B cell (primary cell): ENCODE results near the gene ZBTB16. TPM values are rescaled to one million over a fixed set of nuclear protein-coding genes. Genes with fewer than 3 reads are reported as not detected.

Experiments used
- ATAC-seq: fragments of 200-7000 bp; cut with Tn5 transposase; one replicate; pipeline ENCODE4 v1.10.0; 2021; ENCODE audit warnings: low read depth, mild to moderate bottlenecking, moderate number of reproducible peaks, moderate library complexity
- CTCF ChIA-PET: fragments of 350-600 bp; sonication (Branson Sonifier 250); formaldehyde crosslinking; loops from one replicate; lab custom pipeline; 2021; ENCODE audit warnings: antibody characterized with exemption, inconsistent platforms; lab: Charles Lee
- POLR2A ChIA-PET: fragments of 350-600 bp; sonication (Branson Sonifier 250); formaldehyde crosslinking; loops from one replicate; lab custom pipeline; 2021; ENCODE audit warnings: antibody characterized with exemption; lab: Charles Lee
- DNase-seq: peaks from one replicate; pipeline ENCODE4 v3.0.0; 2013
- H2AFZ ChIP-seq: 2 replicates; pipeline ENCODE4 v1.6.1; 2012; ENCODE audit warnings: mild to moderate bottlenecking, low read depth, low read length; ENCODE audit not compliant: insufficient read depth, poor library complexity, severe bottlenecking
- H3K27ac ChIP-seq, 2 donors: 1 replicate in 1 of 2; 2 replicates in 1 of 2; pipeline ENCODE4 v1.5.1; 2012 to 2013; ENCODE audit warnings: low read length in 2 of 2, mild to moderate bottlenecking in 2 of 2, moderate library complexity in 1 of 2
- H3K27me3 ChIP-seq, 4 experiments: fragments of 200-600 bp in 1 of 4; sonication (generic) in 1 of 4; replicated peaks in 1 of 4; 1 replicate in 2 of 4; 2 replicates in 2 of 4; pipeline versions ENCODE4 v1.6.1 to v1.7.0; 2013 to 2016; ENCODE audit warnings: low read length in 3 of 4, mild to moderate bottlenecking in 2 of 4, mixed read lengths in 1 of 4, moderate library complexity in 1 of 4; ENCODE audit not compliant: insufficient read depth in 4 of 4, control insufficient read depth in 3 of 4; ENCODE audit errors: control extremely low read depth in 1 of 4
- H3K36me3 ChIP-seq, 2 experiments: replicated peaks in 1 of 2; 1 replicate in 1 of 2; 2 replicates in 1 of 2; pipeline versions ENCODE4 v1.6.1 to v1.7.1; 2013; ENCODE audit warnings: low read length in 1 of 2; ENCODE audit not compliant: insufficient read depth in 2 of 2, control insufficient read depth in 1 of 2; ENCODE audit errors: control extremely low read depth in 1 of 2, extremely low read depth in 1 of 2
- H3K4me1 ChIP-seq, 2 donors: fragments of 200-600 bp in 1 of 2; sonication (generic) in 1 of 2; 1 replicate in 1 of 2; 2 replicates in 1 of 2; pipeline versions ENCODE4 v1.5.1 to v1.6.1; 2013 to 2017; ENCODE audit warnings: low read length in 2 of 2; ENCODE audit not compliant: control insufficient read depth in 2 of 2, insufficient read depth in 2 of 2
- H3K4me2 ChIP-seq: replicated peaks from 2 replicates; pipeline ENCODE3; 2012; ENCODE audit warnings: mild to moderate bottlenecking, low read depth, low read length; ENCODE audit not compliant: poor library complexity, severe bottlenecking
- H3K4me3 ChIP-seq, 5 experiments: fragments of 200-600 bp in 1 of 5; sonication (generic) in 1 of 5; 1 replicate in 3 of 5; 2 replicates in 2 of 5; pipeline versions ENCODE4 v1.5.1 to v1.7.0; 2011 to 2016; ENCODE audit warnings: low read length in 4 of 5, mild to moderate bottlenecking in 4 of 5, low read depth in 2 of 5, control low read depth in 1 of 5, moderate library complexity in 1 of 5; ENCODE audit not compliant: insufficient read depth in 1 of 5; ENCODE audit errors: control extremely low read depth in 1 of 5, extremely low read depth in 1 of 5
- H3K79me2 ChIP-seq: fragments of 200-600 bp; sonication (generic); one replicate; pipeline ENCODE4 v1.6.0; 2016; ENCODE audit warnings: low read length; ENCODE audit not compliant: control insufficient read depth, insufficient read depth
- H3K9ac ChIP-seq: fragments of 200-600 bp; sonication (generic); 2 replicates; pipeline ENCODE4 v1.6.1; 2017; ENCODE audit warnings: mild to moderate bottlenecking, low read length, moderate library complexity
- H3K9me3 ChIP-seq, 3 donors: one replicate each; pipeline versions ENCODE4 v1.6.1 to v1.7.1; 2013; ENCODE audit warnings: low read length in 2 of 3; ENCODE audit not compliant: control insufficient read depth in 2 of 3, insufficient read depth in 1 of 3; ENCODE audit errors: control extremely low read depth in 1 of 3
- H4K20me1 ChIP-seq: 2 replicates; pipeline ENCODE4 v1.6.0; 2012; ENCODE audit warnings: mild to moderate bottlenecking, low read length; ENCODE audit not compliant: insufficient read depth, control insufficient read depth, poor library complexity, severe bottlenecking
- H3K27ac Mint-ChIP-seq: one replicate; pipeline ENCODE4 v1.8.0; 2021; ENCODE audit warnings: mixed read lengths
- H3K27me3 Mint-ChIP-seq: one replicate; pipeline ENCODE4 v1.8.0; 2021; ENCODE audit warnings: mixed read lengths
- H3K4me1 Mint-ChIP-seq: one replicate; pipeline ENCODE4 v1.8.0; 2021; ENCODE audit warnings: mixed read lengths
- H3K4me3 Mint-ChIP-seq: one replicate; pipeline ENCODE4 v1.8.0; 2021; ENCODE audit warnings: mixed read lengths
- H3K9me3 Mint-ChIP-seq: one replicate; pipeline ENCODE4 v1.8.0; 2022; ENCODE audit warnings: mixed read lengths; ENCODE audit not compliant: insufficient read depth
- EZH2 ChIP-seq: IDR thresholded peaks from 2 replicates; pipeline ENCODE4 v1.6.1; 2012; ENCODE audit warnings: borderline replicate concordance, low read depth, mild to moderate bottlenecking, moderate library complexity, low read length; ENCODE audit not compliant: insufficient read depth, poor library complexity, severe bottlenecking
- WGBS: methylation state at CpG from one replicate; pipeline ENCODE4 v1.1.5; 2013; ENCODE audit warnings: missing lambda C conversion rate; ENCODE audit not compliant: insufficient coverage; 5-methylcytosine and 5-hydroxymethylcytosine counted together
- intact Hi-C: fragments of 100-400 bp; cut with micrococcal nuclease; formaldehyde crosslinking; loops from one replicate; pipeline ENCODE4 v1.10.0; 2022
- polyA plus RNA-seq: library from polyadenylated mRNA; depleted of rRNA; stranded (reverse); fragments of >200 nt; gene quantifications from 2 replicates; pipeline ENCODE4 v1.2.3, GENCODE V29; 2012
- total RNA-seq, 2 donors: library from RNA; stranded (reverse); fragments of 120-200 nt in 1 of 2; gene quantifications; 1 replicate in 1 of 2; 2 replicates in 1 of 2; pipeline versions ENCODE4 v1.2.3 to v1.2.4, GENCODE V29; 2013 to 2022
- TF ChIP-seq, protein P1 (sequence below): fragments of 200-600 bp; IDR thresholded peaks from one replicate; pipeline ENCODE4 v1.8.0; 2022; ENCODE audit warnings: antibody characterized with exemption, mild to moderate bottlenecking

ZBTB16 gene
- total and polyA plus RNA-seq, 2 donors (not counting 1 experiment from before 2014, with no cell fraction given), result 16.0 to 20.6 TPM

DNA sequence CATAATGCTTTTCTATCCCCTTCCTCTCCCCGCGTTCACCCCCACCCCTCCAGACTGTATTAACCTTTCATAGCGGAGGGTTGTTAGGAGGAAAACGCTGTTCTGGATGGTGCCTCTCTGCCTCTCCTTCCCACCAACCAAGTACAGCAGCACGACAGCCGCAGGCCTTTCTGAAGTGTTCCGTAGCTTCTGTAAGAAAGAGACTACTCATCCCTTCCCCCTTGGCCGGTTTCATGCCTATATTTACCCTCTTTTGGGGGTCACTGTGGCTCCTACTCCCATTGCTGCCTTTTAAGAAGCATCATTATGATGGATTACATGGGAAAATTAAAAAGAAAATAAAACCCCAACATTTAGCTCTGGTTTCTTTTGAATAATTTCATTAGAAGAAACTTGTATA is 46.5 kb downstream of the ZBTB16 start:
- Histone ChIP-seq H3K79me2 (peaks cover 20% of the 10 kb centered on the region), H2AFZ (no peak overlapping the region), H3K4me2 (no peak overlapping the region), H3K9me3 (no peaks in the 10 kb centered on the region), H3K27me3 (peaks cover 0 to 6% (median 3%) of the 10 kb centered on the region in 4 experiments), H3K36me3 (no peaks in the 10 kb centered on the region), H3K27ac (no peak overlapping the region), H3K4me3 (no peak overlapping the region), H3K9ac (no peak overlapping the region), H3K4me1 (peaks cover 23 to 34% of the 10 kb centered on the region in 2 donors), H4K20me1 (no peaks in the 10 kb centered on the region)
- WGBS, result 100% methylated on average over 1 of the region's 8 CpGs
- intact Hi-C loops, result no loop called here
- no peak overlapping the region for H3K4me3 Mint-ChIP-seq
- H3K27ac Mint-ChIP-seq, result no peak overlapping the region
- DNase-seq (no peak), ATAC-seq (no peak)
- H3K27me3 Mint-ChIP-seq, result peaks cover 38% of the 10 kb centered on the region
- H3K9me3 Mint-ChIP-seq, result no peaks in the 10 kb centered on the region
- TF ChIP-seq, protein P1, sequence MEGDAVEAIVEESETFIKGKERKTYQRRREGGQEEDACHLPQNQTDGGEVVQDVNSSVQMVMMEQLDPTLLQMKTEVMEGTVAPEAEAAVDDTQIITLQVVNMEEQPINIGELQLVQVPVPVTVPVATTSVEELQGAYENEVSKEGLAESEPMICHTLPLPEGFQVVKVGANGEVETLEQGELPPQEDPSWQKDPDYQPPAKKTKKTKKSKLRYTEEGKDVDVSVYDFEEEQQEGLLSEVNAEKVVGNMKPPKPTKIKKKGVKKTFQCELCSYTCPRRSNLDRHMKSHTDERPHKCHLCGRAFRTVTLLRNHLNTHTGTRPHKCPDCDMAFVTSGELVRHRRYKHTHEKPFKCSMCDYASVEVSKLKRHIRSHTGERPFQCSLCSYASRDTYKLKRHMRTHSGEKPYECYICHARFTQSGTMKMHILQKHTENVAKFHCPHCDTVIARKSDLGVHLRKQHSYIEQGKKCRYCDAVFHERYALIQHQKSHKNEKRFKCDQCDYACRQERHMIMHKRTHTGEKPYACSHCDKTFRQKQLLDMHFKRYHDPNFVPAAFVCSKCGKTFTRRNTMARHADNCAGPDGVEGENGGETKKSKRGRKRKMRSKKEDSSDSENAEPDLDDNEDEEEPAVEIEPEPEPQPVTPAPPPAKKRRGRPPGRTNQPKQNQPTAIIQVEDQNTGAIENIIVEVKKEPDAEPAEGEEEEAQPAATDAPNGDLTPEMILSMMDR, result no peak
- TF ChIP-seq EZH2, result no peak
- ChIA-PET CTCF (no interaction called here), POLR2A (no interaction called here)
- peaks cover 24% of the 10 kb centered on the region for H3K4me1 Mint-ChIP-seq

DNA sequence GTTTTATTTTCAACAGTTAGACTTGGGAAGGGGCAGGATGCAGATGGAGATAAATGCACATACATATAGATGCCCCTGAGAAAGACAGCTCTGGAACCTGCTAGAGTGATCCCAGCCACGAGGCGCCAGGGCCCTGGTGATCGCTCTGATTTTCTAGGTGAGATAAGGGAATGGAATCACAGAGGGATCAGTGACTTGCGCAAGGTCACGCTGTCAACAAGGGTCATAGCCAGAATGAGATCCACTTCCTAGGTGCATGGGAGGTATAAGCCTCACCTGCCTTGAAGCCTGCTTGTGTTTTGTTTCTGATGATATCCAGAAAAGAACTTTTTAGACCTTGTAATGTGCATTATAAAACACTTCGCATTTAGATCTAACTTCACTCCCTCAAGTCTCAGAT is 47.5 kb downstream of the ZBTB16 start:
- peaks cover 29 to 41% of the 10 kb centered on the region in 2 donors for H3K4me1 ChIP-seq
- H2AFZ ChIP-seq, result no peak overlapping the region
- H4K20me1 ChIP-seq, result no peaks in the 10 kb centered on the region
- ChIA-PET POLR2A (no interaction called here), CTCF (interaction anchor here (0.7 to 0.9 kb wide), 2 partner anchors 153 to 154 kb away, joined by 3 to 4 read pairs; no protein-coding TSS in a partner anchor)
- no peak for ATAC-seq
- DNase-seq, result no peak
- peaks cover 20% of the 10 kb centered on the region for H3K79me2 ChIP-seq
- Mint-ChIP-seq H3K27ac (no peak overlapping the region), H3K4me3 (no peak overlapping the region), H3K9me3 (no peaks in the 10 kb centered on the region), H3K27me3 (peaks cover 45% of the 10 kb centered on the region), H3K4me1 (peaks cover 31% of the 10 kb centered on the region)
- H3K36me3 ChIP-seq, result no peaks in the 10 kb centered on the region
- WGBS, result 87% methylated on average over 3 of the region's 6 CpGs
- no peak overlapping the region for H3K4me2 ChIP-seq
- H3K9me3 ChIP-seq, result no peaks in the 10 kb centered on the region
- no peak overlapping the region for H3K27ac ChIP-seq
- no peak for TF ChIP-seq EZH2
- TF ChIP-seq, protein P1, result no peak
- intact Hi-C loops, result no loop called here
- no peak overlapping the region for H3K4me3 ChIP-seq
- peaks cover 0 to 6% (median 3%) of the 10 kb centered on the region in 4 experiments for H3K27me3 ChIP-seq
- H3K9ac ChIP-seq, result no peak overlapping the region
